ENCODE data around the gene TTLL9.

The TTLL9 gene

DNA sequence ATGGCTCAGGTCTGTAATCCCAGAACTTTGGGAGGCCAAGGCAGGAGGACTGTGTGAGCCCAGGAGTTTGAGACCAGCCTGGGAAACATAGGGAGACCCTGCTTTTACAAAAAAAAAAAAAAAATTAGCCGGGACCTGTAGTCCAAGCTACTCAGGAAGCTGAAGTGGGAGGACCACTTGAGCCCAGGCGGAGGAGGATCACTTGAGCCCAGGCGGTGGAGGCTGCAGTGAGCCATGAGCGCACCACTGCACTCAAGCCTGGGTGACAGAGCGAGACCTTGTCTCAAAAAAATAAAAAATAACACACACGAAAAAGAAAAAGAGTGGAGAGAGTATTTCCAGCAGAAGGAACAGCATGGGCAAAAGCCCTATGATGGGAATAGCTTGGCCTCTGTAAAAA lies 2.0 kb downstream of the TTLL9 start:
- in situ Hi-C loops (cut with HindIII; ENCODE audit: low sequenced_read_pairs), result no loop called here

DNA sequence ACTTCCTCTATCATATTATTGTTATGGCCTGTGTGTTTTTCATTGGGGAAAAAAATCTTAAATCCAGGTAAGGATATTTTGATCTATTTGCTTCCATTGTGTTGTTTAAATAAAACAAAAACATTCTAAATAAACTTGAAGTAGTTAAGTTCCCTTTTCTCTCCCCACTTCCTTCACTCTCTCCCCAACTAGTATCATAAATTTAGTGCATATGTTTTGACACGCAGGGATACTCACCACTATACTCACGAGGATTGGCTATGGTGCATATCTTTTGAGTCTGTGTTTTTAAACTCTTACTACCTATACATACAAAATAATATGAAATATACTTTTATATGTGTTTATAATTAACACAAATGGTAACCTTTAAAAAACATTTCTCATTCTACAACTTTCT lies 5.2 kb downstream of the TTLL9 start:
- in situ Hi-C loops (cut with HindIII; ENCODE audit: low sequenced_read_pairs), result no loop called here

DNA sequence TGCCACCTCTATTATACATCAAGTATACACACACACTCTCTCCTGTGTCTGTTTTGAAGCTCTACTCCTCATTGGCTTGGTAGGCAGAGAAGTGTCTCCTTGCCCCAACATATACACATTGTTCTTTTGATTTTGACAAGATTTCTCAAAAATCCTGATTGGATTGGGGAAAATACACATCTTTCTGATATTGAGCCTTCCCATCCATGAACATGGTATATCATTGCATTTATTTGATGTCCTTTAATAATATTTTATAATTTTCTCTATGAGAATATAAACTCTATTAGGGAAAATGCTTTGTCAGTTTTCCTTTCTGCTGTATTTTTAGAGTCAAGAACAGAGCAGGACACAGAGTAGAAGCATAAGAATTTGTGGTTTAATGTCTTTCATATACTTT lies 7.2 kb downstream of the TTLL9 start:
- in situ Hi-C loops (cut with HindIII; ENCODE audit: low sequenced_read_pairs), result no loop called here

DNA sequence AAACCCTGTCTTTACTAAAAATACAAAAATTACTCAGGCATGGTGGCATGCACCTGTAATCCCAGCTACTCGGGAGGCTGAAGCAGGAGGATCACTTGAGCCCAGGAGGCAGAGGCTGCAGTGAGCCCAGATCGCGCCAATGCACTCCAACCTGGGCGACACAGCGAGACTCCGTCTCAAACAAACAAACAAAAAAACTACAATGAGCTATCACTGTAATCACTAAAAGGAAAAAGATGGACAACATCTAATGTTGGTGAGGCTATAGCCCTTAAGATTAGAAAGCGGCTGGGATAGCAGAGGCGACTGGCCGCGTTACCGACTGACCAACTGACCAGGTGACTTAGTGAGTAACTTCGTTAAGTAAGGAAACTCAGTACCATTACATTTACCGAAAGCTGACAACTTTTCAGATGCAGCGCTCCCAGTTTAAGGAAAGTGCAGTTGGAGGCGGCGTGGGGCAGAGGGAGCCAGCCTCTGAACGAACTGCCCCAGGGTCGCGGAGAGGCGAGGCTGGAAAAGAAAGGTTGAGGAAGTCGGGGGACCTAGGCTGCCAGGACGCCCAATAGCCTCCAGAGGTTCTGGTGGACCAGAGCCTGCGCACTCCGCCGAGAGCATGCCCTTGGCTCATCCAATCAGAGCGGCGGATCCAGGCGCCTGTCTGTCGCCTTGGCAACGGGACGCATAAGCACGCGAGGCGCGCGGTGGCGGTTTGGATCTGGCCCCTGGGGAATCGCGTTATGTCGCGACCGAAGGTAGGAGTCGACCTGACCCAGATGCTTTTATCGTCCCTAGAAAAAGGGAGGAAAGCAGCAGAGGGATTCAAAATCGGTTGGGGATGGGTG lies 8.9 kb downstream of the TTLL9 start:
- in situ Hi-C loops (cut with HindIII; ENCODE audit: low sequenced_read_pairs), result no loop called here

DNA sequence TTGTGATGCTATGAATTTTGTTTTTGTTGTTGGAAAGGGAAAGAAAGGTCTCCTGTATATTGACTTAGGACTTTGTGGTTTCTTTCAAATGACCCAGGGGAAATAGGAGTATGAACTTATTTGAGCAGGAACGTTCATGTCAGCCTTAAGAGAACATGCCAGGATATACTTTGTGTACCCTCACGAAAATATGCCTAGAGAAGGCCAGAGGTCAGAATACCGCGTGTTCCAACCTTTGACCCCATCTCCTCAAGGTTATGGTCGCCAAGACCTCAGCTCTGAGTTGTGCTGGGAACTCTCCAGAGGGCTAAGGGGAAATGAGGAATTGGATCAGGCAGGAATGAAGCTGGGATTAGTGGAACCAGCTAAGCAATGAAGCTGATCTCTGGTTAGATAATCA lies 11.5 kb downstream of the TTLL9 start:
- in situ Hi-C loops (cut with HindIII; ENCODE audit: low sequenced_read_pairs), result no loop called here

DNA sequence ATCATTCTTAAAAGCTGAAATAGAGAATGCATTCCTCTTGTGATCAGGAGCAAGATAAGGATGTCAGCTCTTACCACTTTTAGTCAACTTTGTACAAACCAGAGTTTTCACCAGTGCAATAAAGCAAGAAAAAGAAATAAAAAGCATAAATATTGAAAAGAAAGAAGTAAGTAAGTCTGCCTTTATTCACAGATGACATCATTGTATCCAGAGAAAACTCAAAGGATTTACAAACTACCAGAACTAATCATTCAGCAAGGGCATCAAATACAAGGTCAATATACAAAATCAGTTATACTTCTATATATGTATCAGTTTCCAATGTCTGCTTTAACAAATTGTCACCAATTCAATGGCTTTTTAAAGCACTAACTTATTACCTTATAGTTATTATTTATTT lies 13.4 kb downstream of the TTLL9 start:
- in situ Hi-C loops (cut with HindIII; ENCODE audit: low sequenced_read_pairs), result no loop called here

DNA sequence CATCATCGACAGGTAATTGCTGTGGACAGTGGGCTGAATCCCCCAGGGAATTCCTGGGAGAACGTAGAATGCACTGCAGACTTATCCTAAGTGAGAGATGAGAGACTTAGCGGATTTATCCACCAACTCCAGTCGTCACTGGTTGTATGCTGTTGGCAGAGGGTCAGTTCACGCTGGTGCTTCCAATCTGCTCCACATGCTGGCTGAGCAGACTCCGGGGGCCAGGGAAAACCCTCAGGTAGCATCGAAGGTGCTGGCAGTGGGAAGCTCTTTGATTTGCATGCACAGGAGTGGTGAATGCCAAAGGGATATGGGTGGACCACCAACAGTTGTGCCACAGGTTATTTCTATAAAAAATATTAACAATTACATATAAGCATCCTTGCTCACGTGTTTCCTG lies 20.2 kb downstream of the TTLL9 start:
- in situ Hi-C loops (cut with HindIII; ENCODE audit: low sequenced_read_pairs), result no loop called here

DNA sequence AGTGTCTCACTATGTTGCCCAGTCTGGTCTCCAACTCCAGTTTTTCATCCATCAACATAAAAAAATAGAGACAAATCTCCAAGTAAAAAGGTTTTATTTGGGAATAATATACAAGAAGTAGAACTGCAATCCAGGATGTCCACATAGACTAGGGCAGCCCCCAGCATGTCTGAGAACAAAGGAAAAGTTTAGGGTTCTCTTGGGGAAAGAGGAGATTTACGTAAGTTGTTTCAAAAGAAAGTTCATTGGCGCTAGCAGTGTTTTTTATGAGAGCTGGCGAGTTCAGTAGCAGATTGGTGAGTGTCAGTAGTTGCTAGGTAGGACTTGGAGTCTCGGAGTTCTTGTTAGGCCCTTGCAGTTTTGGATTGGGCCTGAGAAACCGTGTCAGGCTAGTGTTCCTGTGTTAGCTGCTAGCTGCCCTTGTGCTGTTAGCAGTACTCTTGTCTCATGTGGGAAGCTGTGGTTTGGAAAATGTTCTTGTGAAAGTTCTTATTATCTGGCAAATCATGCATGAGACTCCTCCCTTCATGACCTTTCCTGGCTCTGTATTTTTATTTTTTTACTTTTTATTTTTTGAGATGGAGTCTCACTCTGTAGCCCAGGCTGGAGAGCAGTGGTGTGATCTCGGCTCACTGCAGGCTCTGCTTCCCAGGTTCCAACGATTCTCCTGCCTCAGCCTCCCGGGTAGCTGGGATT lies 24.7 kb downstream of the TTLL9 start:
- in situ Hi-C loops (cut with HindIII; ENCODE audit: low sequenced_read_pairs), result no loop called here

DNA sequence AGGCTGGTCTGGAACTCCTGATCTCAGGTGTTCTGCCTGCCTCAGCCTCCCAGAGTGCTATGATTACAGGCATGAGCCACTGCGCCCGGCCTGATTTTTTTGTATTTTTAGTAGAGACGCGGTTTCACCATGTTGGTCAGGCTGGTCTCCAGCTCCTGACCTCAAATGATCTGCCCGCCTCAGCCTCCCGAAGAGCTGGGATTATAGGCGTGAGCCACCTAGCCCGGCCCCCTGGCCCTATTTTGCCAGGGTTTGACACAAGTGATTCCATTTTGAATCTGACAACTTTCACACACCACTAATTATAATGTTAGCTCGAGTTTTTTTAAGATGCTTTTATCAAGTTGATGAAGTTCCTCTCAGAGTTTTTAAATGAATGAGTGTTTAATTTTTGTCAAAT lies 25.6 kb downstream of the TTLL9 start:
- in situ Hi-C loops (cut with HindIII; ENCODE audit: low sequenced_read_pairs), result no loop called here

DNA sequence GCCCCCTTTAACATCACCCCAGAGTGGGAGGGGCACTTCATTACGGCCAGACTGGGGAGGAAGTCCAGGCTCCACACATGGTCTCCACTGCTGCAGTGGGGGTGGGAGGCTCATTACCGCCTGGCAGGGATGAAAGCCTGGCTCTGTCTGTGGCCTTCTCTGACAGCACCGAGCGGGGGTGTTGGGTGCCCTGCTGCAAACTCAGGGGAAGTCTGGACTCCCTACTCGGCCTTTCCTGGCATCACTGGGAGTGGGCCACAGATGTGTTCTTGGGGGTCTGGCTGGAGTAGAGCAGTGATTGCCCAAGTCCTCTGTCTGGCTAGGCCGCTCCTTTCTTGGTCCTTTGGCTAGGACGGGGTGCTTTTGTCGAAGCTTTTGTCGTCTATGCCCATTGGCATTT lies 27.1 kb downstream of the TTLL9 start:
- in situ Hi-C loops (cut with HindIII; ENCODE audit: low sequenced_read_pairs), result no loop called here

DNA sequence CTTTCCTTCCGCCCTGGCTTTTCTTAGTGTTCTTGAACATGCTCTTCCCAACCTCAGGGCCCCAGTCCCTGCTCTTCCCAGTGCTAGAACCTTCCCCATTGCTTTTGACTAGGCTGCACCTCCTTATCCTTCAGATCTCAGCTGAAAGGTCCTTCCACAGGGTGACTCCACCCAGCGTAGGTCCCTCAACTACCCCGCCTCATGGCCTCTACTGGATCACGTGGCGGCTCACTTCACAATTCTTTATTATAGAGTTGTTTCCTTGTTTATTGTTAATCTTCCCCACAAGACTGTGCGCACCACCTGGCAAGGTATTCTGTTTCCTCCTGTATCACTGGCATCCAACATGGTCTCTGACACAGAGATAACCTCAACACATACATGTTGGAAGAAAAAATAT lies 31.2 kb downstream of the TTLL9 start:
- in situ Hi-C loops (cut with HindIII; ENCODE audit: low sequenced_read_pairs), result no loop called here

DNA sequence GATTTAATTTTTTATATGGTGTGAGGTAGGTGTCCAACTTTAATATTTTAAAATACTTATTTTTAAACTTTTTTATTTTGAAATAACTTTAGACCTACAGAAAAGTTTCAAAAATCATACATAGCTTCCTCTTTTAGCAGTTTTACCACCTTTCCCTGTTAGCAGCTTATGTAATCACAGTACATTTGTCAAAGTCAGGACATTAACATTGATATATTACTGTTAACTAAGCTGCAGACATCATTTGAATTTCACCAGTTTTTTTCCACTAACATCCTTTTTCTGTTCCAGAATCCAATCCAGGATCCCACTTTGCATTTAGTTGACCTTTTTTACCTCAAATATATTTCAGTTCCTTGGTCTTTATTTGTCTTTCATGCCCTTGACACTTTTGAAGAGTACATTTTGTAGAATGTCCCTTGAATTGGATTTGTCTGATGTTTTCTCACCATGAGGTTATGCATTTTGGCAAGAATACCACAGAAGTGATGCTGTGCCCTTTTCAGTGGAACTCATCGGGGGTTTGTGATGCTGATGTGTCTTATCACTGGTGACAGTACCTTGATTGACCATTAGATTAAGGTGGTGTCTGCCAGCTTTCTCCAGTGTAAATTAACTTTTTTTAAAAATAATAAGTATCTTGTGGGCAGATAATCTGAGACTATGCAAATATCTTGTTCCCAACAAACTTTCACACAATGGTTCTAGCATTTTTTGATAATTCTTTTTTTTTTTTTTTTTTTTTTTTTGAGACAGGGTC lies 33.4 kb downstream of the TTLL9 start:
- in situ Hi-C loops (cut with HindIII; ENCODE audit: low sequenced_read_pairs), result no loop called here

DNA sequence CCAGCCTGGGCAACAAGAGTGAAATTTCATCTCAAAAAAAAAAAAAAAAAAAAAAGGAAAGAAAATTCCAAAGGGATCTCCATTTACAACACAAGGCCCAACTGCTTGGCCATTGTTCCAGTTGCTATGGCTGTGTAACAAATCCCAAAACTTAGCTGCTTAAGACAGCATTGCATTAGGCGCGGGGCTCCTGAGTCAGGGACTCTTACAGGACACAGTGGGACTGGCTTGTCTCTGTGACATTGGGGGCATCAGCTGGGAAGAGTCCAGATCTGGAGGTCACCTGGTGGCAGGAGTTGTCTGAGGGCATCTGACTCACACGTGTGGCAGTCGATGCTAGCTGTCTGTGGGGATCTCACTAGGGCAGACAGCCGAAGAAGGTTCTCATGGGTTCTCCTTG lies 35.6 kb downstream of the TTLL9 start:
- in situ Hi-C loops (cut with HindIII; ENCODE audit: low sequenced_read_pairs), result no loop called here

DNA sequence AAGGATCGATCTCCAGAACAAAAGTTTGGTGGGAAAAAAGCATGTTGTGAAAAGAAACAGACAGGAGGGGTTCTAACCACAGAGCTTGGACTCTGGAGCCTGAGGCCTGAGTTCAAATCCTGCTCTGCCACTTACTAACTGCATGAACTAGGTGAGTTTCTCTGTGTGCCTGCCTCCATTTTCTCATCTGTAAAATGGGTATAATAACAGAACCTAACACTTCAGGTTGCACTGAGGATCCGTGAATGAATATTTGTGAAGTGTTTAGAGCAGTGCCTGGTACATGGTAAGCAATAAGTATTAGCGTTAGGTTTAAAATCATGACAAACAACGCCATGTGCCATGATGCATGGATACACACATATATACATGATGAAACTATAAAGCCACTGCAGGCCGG lies 36.6 kb downstream of the TTLL9 start:
- in situ Hi-C loops (cut with HindIII; ENCODE audit: low sequenced_read_pairs), result no loop called here

DNA sequence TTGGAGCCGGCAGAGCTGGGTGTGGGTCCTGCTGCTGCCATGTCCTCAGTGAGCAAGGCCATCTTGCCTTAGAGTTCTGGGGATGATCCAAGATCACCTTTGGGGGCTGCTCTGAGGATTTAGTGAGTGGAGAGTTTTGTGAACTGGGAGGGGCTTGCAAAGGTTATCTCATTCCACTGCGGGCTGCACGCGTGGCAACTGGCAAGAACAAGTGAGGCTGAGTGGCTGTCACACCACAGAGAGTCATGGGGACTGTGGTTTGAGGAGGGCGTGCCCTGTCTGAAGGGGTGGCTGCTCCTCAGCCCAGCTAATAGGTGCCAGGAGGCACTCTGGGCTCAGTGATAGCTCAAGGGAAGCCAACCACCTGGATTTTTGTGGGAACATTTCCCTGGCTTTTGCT lies 37.6 kb downstream of the TTLL9 start:
- in situ Hi-C loops (cut with HindIII; ENCODE audit: low sequenced_read_pairs), result no loop called here

DNA sequence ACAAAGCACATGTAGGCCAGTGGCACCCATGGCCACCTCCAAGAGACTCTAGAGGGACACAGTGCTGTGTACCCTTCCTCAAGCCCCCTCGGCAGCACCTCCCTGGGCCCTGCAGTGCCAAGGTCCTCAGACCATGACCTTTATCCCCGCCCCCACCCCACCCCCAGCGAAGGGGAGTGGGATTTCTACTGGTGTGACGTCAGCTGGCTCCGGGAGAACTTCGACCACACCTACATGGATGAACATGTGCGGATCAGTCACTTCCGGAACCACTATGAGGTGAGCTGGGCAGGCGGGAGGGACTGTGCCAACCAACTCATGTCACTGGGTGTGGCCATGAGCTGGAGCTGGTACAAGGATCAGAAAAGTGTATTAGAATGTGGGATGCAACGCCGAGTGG lies 38.0 kb downstream of the TTLL9 start:
- in situ Hi-C loops (cut with HindIII; ENCODE audit: low sequenced_read_pairs), result no loop called here

DNA sequence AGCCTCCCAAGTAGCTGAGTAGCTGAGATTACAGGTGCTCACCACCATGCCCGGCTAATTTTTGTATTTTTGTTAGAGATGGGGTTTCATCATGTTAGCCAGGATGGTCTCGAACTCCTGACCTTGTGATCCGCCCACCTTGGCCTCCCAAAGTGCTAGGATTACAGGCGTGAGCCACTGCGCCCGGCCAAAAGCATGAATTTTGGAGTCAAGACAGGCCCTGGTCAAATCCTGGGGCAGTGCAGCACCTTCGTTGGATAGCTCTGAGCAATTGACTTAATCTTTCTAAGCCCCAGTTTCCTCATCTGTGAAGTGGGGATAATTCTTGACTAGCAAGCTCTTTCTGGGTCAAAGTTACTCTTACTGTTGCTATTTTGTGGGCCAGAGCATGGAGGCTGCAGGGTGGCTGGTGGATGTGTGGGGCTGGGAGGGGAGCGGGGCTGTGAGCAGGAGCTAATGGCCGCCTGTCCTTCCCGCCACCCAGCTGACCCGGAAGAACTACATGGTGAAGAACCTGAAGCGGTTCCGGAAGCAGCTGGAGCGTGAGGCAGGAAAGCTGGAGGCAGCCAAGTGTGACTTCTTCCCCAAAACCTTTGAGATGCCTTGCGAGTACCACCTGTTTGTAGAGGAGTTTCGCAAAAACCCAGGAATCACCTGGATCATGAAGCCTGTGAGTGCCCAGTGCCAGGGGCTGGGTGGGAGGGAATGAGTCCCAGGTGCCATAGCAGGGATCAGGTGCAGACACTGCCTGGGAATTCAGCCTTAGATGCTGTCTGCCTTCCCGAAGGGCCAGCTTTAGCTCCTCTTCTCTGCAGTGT lies 39.0 kb downstream of the TTLL9 start:
- in situ Hi-C loops (cut with HindIII; ENCODE audit: low sequenced_read_pairs), result no loop called here

DNA sequence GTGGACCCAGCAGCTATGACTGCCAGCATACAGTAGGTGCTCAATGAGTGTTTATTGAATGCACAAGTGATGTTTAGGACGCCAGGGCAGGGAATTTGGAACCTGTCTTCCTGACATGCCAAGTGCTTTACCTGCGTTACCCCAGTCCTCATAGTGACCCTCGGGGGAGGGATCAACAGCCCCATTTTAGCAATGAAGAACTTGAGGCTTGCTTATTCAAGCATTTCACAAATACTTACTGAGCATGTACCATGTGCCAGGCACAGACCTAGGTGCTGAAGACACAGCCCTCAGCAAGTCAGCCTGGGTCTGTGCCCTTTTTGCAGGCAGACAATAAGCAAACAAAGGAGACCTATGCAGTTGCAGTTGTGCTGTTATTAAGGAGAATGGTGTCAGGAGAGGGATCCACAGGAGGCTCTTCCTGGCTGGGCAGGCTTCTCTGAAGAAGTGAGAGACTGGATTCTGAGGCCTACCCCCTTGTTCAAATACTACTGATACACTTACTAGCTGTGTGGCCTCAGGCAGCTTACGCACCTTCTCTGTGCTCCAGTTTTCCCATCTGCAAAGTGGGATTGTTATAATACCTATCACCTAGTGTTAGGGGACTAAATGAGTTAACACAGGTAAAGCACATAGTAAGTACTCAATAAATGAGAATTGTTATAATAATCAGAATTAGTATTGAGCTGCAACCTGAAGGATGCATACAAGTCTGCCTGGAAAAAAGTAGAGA lies 39.8 kb downstream of the TTLL9 start:
- in situ Hi-C loops (cut with HindIII; ENCODE audit: low sequenced_read_pairs), result no loop called here

DNA sequence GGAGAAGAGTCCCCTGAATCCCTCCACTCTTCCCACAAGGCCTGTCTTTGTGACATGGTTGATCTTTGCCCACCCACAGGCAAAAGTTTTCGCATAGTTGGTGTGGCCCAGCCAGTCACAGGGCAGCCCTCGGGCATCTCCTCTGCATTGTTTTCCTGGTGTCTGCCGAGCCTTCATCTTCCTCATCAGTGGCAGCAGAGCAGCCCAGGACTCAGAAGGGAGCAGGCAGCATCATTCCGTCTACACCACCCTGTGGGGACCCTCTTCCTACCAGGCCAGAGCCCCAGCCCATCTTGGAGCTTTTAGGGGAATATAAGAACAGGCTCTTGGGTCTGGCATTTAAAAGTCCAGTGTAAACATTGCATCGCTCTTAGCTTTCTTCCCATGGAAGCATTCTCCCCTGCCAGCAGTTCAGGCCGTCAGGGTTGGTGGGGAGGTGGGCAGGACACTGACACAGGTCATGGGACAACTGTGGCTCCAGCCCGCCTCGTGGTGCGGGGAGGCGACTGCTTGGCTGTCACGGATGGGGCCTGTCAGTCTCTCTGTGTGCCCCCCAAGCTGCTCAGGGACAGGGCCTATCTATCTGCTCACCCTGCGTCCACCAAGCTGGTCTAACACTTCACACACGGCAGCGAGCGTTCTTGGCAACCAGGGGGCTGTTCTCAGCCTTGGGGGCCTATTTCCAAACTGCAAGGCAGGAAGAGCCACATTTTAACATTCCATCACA lies 43.2 kb downstream of the TTLL9 start:
- in situ Hi-C loops (cut with HindIII; ENCODE audit: low sequenced_read_pairs), result no loop called here

DNA sequence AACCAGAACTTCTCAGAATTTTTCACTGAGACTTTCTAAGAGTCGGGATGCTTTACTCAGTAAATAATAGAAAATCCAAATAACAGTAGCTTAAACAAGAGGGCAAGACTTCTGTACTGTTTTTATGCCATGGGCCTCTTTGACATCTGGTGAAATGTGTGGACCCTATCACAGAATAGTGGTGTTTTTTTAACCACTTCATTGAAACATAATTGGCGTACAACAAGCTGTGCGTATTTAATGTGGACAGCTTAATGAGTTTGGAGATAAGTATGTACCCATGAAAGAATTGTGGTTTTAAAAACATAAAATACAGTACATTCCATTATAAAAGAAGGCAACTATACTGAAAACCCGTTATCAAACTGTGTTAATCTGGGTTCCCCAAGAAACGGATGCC lies 43.7 kb downstream of the TTLL9 start:
- in situ Hi-C loops (cut with HindIII; ENCODE audit: low sequenced_read_pairs), result no loop called here

Data from DLD1 (cell line).